ENCODE results near the gene CD248.
"Not testable (repeated sequence)": the region's sequence is repeated elsewhere in the genome, so short reads cannot be mapped to it uniquely, and the experiment has no call there.

Gene CD248

GRCh38 chr11:66276619-66277018, 40.2 kb downstream of the CD248 start:
- DNase-seq (ENCODE audit: low read depth in 3 of 3) = not testable (repeated sequence)

DNA sequence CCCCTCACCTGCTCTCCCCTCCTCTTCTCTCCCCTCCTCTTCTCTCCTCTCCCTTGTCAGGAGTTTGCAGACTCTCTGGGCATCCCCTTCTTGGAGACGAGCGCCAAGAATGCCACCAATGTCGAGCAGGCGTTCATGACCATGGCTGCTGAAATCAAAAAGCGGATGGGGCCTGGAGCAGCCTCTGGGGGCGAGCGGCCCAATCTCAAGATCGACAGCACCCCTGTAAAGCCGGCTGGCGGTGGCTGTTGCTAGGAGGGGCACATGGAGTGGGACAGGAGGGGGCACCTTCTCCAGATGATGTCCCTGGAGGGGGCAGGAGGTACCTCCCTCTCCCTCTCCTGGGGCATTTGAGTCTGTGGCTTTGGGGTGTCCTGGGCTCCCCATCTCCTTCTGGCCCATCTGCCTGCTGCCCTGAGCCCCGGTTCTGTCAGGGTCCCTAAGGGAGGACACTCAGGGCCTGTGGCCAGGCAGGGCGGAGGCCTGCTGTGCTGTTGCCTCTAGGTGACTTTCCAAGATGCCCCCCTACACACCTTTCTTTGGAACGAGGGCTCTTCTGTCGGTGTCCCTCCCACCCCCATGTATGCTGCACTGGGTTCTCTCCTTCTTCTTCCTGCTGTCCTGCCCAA, 40.7 kb downstream of the CD248 start:
- DNase-seq (ENCODE audit: low read depth in 3 of 3) = no peak

- no peak for DNase-seq (ENCODE audit: low read depth in 3 of 3)
Observed at GRCh38 chr11:66275396-66275795, 41.4 kb downstream of the CD248 start.

DNA sequence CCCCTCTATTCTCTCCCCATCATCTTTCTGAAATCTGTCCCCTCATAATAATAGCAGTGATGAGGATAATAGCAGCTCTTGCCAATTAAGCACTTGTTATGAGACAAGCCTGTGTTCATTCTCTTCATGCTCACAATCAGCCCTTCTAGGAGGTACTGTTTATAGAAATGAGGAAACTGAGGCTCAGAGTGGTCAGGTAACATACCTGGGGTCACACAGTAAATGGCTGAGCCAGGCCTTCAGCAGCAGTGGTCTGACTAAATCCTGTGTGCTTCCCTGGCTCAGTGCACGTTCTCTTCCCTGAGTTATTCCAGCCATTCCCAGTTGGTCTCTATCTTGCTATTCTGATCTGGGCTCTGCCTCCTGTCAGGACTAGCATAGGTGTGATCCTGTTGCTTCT, 42.6 kb downstream of the CD248 start:
- DNase-seq (ENCODE audit: low read depth in 3 of 3) = no peak

DNA sequence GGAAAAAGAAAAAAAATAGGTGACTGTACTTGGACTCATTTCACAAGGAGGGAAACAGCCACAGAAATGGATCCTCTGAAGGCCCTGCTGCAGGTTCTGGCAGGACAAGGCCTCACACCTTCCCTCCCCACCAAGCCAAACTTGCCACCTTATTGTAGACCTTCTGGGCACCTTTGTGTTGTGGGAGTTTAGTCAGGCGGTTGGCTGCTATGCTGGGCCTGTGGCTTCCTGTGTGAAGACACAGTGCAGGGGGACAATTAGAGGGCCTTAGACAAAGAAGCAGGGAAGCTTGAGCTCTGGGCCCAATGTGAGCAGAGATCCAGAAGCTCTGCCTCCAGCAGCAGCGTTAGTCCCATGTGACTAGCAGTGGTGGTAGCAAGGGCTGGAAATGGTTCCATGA, 44.2 kb downstream of the CD248 start:
- DNase-seq (ENCODE audit: low read depth in 3 of 3) = no peak

GRCh38 chr11:66271816-66272215, 45.0 kb downstream of the CD248 start:
- DNase-seq (ENCODE audit: low read depth in 3 of 3) = no peak

DNA sequence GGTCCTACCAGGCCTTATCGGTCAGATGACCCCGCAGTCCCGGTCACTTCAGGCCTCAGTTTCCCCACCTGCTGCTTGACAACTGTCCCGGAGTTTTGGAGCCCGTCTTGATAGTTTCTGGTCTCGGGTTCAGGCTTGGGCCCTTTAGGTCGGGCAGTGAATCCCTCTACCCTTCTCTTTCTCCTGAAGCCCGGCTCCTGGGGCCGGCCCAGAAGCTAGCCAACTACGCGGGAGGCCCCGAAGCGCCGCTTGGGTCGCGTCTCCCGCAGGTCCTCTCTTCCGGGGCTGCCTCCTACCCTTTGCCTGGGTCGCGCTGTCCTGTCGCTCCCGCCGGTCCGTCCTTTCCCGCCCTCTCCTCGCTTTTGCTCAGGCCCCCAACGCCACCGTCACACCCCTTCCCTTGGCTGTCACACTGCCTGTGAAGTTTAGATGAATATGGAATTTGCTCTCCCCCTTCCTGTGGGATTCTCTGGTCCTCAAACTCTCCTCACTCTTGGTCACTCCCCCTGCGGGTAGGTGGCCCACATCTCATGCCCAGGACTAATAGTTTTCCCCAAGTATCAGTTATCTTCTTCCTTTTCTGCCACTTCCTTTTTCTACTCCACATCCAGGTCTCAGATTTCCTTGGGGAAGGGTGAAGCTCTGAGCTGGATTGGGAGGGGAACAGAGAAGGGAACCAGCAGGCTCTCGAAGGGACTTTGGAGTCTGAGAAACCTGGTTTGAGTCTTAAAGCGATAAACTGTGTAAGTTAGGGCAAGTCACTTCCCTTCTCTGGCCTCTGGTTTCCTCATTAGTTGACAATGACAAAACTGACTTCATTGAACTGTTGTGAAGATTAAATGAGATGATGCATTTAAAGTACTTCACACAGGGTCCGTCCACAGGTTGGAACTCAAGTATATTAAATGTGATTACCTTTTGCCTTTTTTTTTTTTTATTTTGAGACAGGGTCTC, 47.6 kb downstream of the CD248 start:
- no peak for DNase-seq (ENCODE audit: low read depth in 3 of 3)

DNA sequence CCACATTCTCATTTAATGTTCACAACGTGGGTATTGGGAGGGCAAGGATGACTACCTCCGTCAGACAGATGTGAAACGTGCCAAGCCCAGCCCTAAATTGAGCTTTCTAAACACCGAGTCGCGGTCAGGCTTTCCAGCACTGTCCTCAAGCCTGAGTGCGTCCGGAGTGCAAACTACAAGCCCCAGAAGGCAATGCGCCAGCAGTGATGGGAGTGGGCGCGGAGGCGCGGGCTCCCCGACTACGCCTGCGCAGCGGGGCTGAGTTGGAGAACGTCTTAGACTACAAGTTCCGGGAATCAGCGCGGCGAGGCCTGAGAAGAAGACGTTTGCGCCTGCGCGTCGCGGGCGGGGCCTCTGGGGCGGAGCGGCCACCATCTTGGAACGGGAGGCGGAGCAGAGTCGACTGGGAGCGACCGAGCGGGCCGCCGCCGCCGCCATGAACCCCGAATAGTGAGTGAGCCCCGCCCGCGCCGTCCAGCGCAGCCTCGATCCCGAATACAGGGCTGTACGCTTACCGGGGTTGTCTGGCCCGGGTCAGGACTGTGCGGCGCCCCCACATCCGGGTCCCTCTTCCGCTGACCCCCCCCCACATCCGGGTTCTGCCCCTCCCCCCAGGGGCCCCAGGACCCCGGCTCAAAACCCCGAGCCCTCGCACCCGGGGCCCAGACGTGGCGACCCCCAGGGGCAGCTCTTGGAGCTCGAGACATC, 48.4 kb downstream of the CD248 start, which contains the start of gene RAB1B:
Gene RAB1B, plus strand, starts transcription at position 396 of the 708 bp plus-strand sequence. Its CDS starts 41 bp downstream, at position 437.
- peak; percentile 99 to 100 (median 99) for DNase-seq (ENCODE audit: low read depth in 3 of 3)

DNA sequence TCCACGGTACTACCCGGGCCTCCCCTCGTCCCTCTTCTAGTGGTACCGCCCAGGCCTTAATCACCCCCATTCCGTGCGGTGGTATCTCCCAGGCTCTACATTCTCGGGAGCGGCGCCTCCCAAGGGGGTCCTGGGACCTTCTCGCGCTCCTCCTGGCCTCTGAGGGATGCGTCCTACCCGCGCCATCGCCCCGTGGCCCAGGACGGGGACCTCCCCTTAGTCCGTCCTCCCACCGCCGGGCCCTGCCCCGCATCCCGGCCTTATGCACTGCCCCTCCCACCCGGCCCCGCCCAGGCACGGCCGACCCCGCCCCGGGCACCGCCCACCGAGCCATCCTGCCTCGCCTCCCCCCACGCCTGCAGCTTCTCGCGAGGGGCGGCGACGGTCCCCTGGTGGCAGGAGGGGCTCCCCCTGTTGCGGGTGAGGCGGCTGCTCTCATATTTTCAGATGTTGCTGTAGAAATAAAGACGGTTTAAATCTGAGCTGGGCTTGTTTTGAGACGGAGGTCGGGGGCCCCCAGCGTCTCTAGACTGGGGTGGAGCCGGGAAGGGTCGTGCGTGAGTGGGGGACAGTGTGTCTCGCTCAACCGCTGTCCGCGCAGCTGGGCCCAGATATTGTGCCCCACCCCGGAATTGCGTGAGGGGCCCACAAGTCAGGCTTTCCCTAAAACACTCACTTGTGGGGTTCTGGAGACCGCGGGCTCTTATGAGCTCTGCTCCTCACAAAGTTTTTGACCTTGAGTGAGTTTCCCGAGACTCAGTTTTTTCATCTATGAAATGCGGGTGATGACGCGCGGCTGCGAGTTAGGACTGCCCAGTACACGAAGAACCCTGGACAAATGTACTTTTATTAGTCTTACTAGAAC, 49.2 kb downstream of the CD248 start:
- DNase-seq (ENCODE audit: low read depth in 3 of 3) = peak; percentile 76 to 91 (median 80)

DNA sequence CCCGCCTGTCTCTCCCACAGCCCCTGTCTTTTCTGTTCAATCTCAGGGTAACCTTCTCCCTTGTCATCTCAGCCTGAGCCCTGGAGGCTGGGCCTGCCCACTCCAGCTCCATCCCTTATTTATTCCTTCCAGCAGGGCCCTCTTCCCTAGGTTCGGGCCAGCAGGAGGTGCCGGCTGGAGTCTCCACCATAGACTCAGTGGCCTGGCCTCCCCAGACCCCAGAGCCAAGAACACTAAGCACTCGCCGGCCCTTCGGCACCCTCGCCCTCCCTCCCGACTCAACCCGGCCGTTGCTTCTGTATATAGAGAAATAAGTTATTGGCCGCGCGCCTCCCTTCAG, 49.8 kb downstream of the CD248 start:
- DNase-seq (ENCODE audit: low read depth in 3 of 3) = no peak

DNA sequence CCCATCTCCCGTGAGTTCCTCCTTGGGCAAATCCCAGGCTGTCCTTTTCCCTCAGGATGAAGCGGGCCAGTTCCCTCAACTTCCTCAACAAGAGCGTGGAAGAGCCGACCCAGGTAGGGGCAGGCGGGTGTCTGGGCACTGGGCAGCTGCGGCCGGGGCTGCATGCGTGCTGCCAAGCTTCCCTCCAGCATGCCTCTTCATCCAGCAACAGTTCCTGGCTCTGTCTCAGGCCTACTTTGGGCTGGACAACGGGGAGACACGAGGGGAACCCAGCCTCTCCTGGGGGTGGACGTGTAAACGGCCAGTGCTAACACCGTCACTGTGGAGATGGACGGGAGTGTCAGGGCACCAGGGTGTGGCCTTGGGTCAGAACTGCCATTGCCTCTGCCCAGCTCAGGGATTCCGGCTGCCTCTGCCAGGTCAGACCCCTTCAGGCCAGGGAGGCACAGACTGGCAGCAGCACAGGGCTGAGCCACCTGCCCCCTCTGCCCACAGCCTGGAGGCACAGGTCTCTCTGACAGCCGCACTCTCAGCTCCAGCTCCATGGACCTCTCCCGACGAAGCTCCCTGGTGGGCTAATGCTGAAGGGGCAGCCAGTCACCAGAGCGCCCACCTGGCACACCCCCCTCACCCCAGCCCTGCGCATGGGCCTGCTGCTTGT, 50.3 kb downstream of the CD248 start:
- DNase-seq (ENCODE audit: low read depth in 3 of 3) = no peak

DNA sequence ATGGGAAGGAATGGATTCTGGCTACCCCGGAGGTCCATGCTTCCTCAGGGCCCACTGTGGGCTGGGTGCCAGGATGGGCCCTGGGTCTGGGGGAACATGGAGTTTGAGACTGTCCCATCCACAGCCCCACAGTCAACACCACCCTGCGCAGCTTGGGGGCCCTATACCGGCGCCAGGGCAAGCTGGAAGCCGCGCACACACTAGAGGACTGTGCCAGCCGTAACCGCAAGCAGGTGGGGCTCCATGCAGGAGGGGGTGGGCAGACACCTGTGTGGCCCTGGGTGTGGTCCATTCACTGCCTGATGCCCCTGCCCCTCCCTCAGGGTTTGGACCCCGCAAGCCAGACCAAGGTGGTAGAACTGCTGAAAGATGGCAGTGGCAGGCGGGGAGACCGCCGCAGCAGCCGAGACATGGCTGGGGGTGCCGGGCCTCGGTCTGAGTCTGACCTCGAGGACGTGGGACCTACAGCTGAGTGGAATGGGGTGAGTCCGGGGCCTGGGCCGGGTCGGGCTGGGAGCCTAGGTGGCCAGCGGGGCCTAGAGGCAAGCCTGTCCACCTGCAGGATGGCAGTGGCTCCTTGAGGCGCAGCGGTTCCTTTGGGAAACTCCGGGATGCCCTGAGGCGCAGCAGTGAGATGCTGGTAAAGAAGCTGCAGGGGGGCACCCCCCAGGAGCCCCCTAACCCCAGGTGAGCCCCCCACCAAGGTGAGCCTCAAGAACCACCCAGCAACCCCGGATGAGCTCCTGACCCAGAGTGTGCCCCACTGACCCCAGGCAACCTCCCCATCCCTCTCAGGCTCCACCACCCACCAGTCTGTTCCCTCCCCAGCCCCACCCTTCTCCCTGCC, 51.1 kb downstream of the CD248 start:
- no peak for DNase-seq (ENCODE audit: low read depth in 3 of 3)

- DNase-seq (ENCODE audit: low read depth in 3 of 3) = peak in 1 of 3 donors; percentile 27
Observed at GRCh38 chr11:66264914-66265313, 51.9 kb downstream of the CD248 start.

Data from stimulated activated CD4-positive, alpha-beta T cell treated with anti-CD3 and anti-CD28 coated beads, TNF-alpha, amount 100 ng/mL, for 48 hours (primary cell).